22Rv1 (cell line): ENCODE results near the gene DNLZ.

Experiments used
- ZFX ChIP-seq: fragments of 450-650 bp; IDR thresholded peaks from 2 replicates; pipeline ENCODE4 v1.6.1; 2017; ENCODE audit warnings: antibody characterized with exemption, borderline replicate concordance
- TF ChIP-seq, protein P1 (sequence below): fragments of 450-650 bp; IDR thresholded peaks from 2 replicates; pipeline ENCODE4 v1.5.1; 2017; ENCODE audit warnings: mild to moderate bottlenecking

DNA sequence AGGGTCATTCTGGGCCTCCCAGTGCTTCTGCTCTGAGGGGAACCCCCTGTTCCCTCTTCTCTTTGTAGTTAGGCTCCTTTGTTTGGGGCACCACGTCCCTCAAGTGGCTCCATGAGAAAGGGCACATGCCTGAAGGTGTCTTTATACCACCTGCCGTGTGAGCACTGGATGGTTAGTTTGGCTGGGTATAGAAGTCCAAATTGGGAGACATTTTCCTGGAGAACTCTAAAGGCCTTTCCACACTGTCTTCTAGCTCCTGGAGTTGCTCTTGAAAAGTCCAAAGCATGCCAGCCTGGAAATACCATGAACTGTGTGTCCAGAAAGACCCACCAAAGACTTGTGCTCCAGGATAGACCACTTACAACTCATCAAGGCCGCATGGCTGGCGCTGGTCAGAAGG is 48.6 kb downstream of the DNLZ start:
- TF ChIP-seq, protein P1, sequence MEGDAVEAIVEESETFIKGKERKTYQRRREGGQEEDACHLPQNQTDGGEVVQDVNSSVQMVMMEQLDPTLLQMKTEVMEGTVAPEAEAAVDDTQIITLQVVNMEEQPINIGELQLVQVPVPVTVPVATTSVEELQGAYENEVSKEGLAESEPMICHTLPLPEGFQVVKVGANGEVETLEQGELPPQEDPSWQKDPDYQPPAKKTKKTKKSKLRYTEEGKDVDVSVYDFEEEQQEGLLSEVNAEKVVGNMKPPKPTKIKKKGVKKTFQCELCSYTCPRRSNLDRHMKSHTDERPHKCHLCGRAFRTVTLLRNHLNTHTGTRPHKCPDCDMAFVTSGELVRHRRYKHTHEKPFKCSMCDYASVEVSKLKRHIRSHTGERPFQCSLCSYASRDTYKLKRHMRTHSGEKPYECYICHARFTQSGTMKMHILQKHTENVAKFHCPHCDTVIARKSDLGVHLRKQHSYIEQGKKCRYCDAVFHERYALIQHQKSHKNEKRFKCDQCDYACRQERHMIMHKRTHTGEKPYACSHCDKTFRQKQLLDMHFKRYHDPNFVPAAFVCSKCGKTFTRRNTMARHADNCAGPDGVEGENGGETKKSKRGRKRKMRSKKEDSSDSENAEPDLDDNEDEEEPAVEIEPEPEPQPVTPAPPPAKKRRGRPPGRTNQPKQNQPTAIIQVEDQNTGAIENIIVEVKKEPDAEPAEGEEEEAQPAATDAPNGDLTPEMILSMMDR = no peak
- TF ChIP-seq ZFX = no peak
